ENCODE results near the gene TEDC1.

DNA sequence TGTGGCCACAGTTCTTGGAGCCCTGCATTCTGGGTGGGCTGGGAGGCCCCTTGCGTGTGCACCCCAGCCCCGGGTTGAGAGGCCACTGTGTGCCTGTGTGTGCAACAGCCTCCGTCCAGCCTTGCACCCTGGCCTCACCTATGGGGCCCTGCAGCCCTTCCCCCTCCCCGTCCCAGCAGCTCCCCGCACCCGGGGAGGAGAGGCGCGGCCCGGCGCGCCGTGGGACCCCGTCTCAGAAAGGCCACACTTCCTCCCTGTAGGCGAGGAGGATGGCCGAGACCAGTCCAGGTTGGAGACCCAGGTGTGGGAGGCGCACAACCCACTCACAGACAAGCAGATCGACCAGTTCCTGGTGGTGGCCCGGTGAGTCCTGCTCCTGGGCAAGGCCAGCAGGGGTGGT, 33.0 kb upstream of the TEDC1 start:
- no peak for TF ChIP-seq CTCF (IDR thresholded peaks at IDR 0.05)
- no peak for TF ChIP-seq POLR2A (IDR thresholded peaks at IDR 0.05)
